PC-9 (cell line): ENCODE measurements around the gene BSPRY.
"Not testable (repeated sequence)": the region's sequence is repeated elsewhere in the genome, so short reads cannot be mapped to it uniquely, and the experiment has no call there.

Source experiments
- EZH2 ChIP-seq: fragments of 200-600 bp; sonication (generic); IDR thresholded peaks from 2 replicates; pipeline ENCODE4 v1.8.0; 2017; ENCODE audit warnings: antibody characterized with exemption, low read depth
- TF ChIP-seq, protein P1 (sequence below): fragments of 200-600 bp; sonication (generic); conservative IDR thresholded peaks from 2 replicates; pipeline ENCODE4 v1.6.1; 2017; ENCODE audit warnings: mixed run types, antibody characterized with exemption, mild to moderate bottlenecking, moderate library complexity

DNA sequence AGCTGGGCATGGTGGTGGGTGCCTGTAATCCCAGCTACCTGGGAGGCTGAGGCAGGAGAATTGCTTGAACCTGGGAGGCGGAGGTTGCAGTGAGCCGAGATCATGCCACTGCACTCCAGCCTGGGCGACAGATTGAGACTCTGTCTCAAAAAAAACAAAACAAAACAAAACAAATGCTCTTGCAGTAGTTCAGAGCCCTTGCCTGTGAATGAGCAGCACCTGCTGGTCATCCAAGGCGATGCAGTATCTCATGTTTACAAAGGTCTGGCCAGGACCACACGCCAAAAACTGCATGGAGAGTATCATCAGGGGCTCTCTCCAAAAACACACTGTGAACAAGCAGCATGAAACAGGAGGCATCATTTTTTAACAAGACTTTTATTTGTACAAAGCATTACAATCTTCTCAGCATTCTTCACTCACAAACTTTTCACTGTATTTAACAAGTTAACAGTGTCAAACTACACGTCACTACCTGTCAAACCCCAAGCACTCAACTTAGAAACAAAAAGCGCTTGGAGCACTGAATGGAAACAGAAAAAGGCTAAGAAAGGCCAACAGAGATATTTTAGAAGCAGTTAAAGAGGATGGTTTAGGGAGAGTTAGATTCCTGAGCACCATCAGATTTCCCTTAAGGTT lies 57.7 kb downstream of the BSPRY start:
- TF ChIP-seq, protein P1, sequence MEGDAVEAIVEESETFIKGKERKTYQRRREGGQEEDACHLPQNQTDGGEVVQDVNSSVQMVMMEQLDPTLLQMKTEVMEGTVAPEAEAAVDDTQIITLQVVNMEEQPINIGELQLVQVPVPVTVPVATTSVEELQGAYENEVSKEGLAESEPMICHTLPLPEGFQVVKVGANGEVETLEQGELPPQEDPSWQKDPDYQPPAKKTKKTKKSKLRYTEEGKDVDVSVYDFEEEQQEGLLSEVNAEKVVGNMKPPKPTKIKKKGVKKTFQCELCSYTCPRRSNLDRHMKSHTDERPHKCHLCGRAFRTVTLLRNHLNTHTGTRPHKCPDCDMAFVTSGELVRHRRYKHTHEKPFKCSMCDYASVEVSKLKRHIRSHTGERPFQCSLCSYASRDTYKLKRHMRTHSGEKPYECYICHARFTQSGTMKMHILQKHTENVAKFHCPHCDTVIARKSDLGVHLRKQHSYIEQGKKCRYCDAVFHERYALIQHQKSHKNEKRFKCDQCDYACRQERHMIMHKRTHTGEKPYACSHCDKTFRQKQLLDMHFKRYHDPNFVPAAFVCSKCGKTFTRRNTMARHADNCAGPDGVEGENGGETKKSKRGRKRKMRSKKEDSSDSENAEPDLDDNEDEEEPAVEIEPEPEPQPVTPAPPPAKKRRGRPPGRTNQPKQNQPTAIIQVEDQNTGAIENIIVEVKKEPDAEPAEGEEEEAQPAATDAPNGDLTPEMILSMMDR = peak; percentile 90
- not testable (repeated sequence) for TF ChIP-seq EZH2
